DMS53 treated with DMSO at 0.1 percent for 48 hours (cell line): Measurements from ENCODE around the gene ZFHX2.

Source experiments
- DNase-seq: peaks from one replicate; lab custom pipeline; 2025; ENCODE audit not compliant: unreplicated experiment; lab: John Stamatoyannopoulos, UW

ZFHX2 gene

DNA sequence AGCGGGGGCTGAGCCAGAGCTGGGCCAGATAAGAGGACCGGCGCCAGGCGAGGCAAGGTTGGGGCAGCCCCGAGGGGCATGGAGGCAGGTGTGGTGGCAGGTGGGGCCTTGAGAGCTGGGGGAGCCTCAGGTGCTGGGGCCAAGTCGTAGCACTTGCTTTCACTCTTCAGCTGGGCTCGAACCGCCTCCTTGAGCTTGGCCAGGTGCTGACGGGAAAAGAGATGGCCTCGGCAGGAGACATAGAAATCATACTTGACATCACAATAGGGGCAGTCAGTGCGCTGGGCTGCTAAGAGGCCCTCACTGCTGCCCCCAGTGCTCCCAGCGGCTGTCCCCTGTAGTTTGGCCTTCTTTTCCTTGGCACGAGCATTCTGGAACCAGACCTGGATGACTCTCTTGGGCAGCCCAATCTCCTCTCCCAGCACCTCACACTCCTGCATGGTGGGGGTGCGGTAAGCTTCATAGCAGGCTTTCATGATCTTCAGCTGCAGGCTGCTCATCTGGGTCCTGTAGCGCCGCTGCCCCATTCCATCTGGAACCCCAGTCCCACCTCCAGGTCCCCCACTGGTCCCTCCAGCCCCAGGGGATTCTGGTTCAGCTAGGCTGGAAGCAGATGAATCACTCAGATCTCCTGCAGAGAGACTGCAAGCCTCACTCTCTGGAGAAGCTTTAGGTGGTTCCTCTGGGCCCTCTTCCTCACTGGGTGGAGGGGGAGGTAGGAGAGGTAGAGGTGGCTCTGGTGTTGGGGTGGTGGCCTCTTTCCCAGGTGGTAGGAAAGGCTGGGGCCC is 28.1 kb downstream of the ZFHX2 start:
- no peak for DNase-seq

DNA sequence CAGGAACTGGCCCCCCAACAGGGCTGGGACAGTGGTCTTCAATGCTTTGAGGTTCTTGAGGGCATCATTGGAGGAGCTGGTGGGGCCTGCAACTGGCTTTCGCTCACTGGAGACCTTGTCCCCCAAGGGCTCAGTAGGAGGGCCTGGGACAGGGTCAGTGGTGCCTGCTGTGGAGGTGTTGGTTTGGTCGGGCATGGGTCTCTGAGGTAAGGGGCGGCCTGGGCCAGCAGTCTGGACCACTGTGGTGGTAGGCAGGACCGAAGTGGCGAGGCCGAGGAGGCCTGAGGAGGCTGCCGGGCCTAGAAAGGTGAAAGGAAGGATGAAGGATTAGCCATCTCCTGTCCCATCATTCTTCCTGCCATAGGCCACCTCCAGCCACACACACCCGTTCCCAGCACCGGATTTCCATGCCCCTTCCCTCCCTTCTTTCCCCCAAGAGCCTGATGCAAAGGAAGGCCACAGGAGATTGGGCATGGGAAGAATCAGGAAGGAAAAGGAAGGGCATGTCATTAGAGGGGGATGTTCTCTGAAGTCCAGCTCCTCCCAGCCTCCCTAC is 28.8 kb downstream of the ZFHX2 start:
- no peak for DNase-seq

DNA sequence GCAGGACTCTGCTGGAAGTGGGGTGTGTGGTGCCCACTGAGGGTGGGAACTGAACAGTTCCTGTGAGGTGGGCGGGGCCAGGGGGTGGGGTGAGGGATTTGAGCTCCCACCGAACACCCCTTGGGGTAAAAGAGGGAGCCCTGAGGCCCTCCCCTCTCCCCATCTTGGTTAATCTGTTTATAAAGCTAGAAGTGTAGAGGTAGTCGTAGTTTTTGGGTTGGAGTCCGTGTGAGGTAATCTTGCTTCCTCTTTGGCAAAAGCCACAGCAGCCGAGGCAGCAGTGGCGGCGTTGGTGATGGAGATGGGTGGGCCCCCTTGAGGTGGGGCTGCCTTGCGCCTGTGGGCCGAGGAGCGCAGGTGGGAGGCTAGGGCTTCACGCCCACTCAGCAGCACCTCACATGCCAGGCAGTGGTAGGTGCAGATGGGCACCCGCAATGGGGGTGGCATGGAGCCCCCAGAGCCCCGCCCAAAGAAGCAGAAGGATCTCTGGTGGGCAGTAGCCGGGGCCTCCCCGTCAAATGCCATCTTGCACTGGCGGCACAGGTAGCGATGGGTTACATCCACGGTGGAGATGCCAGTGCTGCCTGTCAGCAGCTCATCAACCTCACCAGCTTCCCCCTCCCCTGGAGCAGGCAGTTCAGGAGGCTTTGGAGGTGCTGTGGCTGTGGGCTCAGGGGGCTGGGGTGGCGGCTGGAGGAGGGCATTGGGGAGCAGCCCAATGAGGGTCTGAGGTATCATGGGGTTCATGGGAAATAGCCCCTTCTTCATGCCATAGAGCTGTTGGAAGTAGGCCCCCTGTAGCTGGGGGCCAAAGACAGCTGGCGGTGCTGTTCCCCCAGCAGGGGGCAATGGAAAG is 29.6 kb downstream of the ZFHX2 start:
- DNase-seq, result no peak

DNA sequence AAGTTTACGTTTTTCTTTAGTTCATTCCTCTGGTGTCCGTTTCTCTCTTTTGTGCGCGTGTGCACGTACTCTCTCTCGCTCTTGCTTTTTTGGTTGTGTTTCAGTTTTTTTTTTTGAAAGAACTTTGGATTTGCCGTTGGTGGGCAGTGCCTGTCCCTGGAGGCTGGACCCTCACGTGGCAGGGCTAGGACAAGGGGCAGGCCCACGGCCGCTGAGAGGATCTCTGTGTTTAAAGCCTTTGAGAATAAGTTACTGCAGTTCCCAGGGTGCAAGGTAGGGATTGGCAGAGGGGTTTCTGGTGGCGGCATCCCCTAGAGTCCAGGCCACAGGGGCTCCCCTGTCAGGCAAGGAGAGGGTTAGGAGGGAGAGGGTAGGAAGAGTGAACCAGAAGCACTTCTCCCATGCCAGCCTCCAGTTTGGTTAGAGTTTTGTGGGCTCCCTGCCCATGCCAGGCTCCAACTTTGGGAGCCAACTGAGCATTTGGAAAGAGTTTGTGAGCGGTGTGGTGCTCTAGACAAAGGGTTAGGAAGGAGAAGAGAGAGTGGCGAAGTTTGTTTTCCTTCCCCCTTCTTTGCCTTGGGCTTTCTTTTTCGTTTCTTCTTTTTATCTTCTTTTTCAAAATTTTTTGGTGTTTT is 30.5 kb downstream of the ZFHX2 start:
- DNase-seq, result no peak

DNA sequence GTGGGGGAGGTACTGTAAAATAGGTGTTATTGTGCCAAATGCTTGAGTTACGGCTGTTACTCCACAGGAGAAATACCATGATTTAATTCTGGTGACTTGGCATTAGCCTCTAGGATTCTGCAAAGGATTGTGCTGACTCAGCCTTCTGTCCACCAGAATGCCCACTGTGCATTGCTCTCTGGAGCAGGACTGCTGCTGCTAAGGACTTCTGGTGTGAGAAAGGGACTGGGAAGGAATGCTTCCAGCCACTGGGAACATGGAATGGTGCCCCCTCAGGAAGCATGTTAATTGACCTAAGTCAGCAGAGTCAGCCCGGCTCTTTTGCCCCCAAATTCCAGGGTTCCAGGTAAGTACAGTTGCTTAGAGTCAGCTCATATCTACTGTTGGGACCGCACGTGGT is 32.9 kb downstream of the ZFHX2 start:
- no peak for DNase-seq

DNA sequence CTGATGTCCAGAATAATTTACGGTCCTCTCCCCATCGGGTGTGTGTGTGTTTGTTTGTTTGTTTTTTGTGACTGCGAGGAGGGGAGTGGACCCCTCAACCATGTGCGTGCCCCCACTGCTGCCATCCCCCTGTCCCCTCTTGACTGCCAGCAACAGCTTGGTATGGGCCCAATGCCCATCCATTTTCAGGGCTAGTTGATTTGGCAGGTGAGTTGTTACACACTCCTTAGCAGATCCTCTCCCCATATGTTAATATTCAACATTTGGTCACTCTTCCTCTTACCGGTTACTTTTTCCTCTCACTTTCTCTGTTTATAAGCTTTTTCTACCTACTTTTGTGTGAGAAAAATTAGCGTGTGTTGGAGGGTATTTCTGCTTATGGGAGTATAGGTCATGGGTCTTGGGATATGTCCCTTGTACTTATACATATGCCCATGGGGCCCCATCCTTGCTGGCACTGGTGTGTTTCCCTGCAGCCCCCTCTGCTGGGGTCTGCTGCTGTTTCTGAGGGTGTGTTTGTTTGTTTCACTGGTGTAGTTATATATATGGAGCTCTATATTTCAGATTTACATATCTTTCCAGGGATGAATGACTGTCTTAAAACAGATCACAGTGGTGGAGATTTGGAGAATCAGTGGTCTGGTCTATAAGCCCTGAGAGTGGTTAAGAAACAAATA is 33.8 kb downstream of the ZFHX2 start:
- DNase-seq, result no peak

DNA sequence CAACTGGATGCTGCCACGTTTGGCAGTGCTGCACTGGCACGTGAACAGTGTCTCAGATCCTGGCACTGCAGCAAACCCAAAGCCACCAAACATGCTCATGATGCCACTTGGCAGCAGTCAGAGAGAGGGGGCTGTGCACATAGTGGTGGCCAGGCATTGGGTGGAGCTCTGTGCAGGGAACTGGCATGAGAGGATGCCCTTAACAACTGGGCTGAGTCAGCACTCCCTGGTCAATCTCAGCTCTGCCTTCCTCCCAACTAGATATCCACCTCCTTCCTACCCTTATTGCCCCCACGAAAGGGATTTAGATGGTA is 37.0 kb downstream of the ZFHX2 start:
- no peak for DNase-seq

DNA sequence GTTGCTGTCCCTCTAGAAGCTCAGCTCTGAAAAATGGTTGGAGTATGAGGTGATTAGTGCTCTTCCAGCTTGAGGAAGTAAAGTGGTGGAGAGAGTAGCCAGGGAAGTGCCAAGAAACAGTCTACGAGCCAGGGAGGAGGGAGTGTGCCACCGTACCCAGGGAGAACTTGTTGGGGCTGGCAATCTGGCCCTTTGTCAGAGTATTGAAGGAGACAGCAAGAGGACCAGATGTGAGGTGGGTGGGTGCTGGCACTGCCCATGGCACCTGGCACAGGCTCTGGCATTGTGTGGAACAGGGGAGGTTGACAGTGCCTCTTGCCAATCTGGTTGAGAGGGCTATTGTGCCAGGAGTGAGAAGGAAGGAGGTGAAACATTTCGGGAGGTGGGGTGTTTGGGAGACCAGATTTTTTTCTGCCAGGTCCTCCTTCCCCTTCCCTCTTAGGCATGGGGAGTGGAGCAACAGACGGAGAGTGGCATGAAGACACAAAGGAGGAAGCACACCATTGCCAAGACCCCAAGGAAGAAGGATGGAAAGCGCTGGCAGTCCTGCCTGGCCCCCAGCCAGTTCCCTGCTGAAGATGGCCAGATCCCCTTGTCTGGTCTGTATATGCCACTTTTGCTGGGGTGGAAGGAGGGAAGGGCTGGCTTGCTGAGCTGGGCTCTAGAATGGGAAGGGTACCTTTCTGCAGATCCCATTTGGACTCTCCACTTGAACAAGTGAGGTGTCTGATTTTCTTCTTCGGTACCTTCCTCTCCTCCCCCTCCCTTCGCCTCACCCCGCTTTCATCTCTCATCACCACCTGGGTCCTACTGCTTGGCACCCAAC is 37.5 kb downstream of the ZFHX2 start:
- no peak for DNase-seq

DNA sequence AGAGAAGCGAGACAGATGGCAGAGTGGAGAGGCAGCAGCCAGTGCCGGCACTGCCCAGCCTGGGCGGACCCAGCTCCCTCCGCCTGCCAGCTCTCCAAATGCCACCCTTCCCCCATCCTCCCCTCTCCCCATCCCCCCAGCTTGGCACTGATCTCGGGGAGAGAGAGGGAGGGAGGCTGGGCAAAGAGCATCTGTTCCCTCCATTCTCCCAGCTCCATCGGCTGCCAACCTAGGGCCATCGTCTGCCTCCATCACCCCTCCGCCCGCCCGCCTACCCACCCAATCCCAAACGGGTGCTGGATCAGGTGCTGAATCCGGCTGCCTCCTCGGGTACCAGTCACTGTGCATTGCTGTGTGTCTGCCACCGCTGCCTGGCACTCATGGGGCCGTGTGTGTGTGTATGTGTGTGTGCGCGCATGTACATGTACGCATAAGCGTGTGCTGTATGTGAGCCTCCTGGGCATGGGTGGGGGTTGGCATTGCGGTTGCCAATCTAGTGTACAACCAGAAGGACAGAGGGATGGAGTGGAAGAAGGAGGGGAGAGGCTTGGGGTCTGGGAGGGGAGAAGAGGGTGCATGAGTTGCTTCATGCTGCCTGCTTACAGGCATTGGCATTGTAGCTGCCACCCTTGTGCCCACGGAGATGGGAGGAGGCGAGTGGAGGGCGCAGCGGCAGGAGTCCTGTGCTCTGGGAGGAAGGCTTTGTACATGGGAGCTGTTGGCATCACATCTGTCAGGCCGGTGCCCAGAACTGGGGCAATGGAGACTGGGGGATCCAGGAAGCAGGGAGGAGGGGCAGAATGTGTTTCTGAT is 38.4 kb downstream of the ZFHX2 start:
- DNase-seq, result no peak

DNA sequence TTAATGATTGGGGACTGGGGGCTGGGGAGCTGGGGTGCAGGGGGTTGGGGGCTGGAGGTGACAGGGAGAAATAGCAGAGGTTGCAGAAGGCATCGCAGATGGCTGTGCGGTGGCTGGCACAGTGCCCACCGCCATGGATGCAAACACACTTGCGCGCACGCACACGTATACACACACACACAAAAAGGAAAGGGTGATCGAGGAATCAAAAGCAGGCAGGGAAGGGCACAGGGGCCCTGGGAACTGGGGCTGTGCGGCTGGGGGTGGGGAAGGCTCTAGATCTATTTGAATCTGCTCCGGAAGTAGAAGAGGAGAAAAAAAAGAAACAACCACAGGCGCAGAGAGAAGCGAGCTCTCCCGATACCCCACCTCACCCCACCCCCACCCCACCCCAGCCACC is 39.4 kb downstream of the ZFHX2 start:
- peak; percentile 4 for DNase-seq

DNA sequence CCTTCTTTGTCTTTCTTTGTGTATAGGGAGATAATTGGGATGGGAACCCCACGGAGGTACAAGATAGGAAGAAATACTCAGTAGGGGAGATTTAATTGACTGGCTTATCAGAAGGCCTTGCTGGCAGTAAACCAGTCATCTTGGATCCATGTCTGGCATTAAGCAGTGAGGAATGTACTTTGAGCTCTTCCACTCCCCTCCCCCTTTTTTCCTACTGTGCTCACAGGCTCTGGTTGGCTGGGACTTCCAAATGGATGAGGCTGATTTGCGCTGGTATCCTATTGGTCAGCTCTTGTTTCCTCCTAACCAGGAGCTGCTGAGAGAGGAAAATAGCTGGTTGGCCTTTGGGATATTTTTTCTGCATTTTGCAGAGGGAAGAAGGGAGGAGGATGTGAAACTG is 57.3 kb downstream of the ZFHX2 start:
- no peak for DNase-seq

DNA sequence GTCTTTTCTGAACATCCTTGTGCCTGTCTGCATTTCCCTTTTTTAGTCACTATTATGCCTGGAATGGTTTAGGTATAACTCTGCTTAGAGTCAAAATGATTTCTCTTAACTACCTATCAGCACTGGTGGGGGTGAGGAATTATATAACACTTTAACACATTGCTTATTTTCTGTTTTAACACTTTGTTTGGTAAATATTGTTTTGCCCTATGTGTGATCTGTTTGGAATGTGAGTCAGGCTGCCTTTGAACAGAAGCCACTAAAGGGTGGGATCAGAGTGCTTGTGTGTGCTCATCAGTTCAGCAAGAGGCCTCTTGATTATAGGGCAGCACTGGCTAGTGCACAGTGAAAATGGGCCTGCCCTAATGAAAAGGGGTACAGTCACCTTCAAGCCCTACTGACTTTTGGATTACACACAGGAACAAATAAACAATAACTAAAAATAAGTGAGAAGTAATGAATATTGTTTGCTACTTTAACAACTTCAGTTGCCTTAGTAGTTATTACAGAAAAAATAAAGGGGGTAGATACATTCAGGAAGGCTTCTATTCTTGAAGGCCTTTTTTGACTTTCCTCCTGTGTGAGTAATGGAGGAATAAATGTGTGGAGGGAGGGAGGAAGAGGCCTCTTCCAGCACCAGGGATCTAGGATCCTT is 58.8 kb downstream of the ZFHX2 start:
- DNase-seq, result peak; percentile 41

DNA sequence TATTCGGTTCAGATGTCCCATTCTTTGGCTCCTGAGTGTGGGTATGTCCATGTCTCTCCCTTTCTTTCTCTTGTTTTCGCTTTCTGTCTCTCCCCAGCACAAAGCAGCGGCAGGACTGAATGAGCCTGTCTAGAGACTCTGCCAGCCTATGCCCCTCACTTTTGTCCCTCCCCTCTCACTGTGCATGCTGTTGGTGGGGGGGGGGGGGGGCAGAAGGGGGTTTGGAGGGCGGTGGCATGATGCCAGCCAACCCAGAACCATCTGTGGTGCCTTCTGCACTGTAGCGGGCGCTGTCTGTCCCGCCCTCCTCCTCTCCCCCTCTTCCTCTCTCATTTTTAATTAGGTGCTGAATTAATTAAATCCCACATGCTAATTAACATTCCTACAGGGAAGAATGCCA is 64.3 kb downstream of the ZFHX2 start:
- no peak for DNase-seq

DNA sequence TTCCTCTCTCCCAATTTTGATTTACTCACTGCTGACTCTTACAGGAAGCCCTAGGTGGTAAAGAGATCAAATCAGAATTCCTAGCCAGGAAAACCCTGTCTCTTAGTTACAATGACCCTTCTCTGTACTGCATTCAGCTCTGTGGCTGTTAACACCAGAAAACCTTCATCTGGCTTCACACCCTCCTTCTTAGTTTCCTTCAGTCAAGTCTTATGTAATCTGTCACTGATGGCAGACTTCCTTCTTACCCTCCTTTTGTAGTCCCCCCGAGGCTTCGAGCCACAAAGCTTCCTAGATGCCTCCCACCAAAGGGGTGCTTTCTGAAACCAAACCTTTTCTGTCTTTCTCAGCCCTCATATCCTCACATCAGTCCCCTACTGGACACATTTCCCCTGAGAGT is 65.5 kb downstream of the ZFHX2 start:
- DNase-seq, result no peak

DNA sequence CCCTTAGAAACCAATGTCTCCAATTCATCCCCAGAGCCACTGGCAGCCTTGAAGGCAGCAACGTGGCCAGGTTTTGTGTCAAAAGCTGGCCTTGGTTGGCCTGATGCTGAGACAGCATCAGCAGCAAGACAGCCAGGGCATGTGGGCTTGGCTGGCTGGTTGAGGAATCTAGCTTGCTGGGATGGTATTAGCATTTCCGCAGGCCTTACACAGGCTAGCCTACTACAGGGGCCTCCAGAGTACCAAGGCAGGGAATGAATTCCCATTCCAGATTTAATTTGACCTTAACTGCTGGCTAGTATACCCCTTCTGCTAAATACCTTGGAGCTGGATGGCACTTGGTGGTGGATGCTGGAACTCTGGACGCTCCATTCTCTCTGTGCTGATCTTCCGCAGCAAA is 66.2 kb downstream of the ZFHX2 start:
- DNase-seq, result no peak

DNA sequence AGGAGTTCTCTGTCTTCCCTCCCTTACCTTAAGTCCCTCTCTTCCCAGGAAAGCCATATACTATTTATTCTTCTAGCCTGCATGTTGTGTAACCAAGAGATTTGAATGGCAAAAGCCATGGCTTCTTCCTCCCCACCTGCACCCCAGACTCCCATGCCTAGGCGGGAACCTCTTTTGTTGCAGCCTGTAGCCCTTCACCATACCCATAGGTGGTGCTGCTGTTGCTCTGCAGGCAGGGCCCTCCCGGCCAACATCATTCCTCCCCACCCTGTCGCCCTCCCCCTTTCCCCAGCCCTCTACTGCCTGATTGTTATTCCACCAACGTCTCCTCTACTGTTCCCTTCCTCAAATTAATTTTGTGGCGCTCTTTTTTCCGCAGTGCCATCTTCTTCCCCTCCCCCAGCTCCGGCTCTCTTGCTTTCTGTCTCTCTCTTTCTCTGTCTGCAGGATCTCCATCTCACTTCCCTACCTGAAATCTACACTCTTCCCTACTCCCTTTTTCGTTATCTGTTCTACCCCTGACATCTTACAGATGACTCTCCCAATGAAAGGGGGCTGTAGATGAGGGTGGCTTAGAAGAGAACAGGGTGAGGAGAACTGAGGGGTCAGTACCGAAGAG is 68.2 kb downstream of the ZFHX2 start:
- peak; percentile 6 for DNase-seq

DNA sequence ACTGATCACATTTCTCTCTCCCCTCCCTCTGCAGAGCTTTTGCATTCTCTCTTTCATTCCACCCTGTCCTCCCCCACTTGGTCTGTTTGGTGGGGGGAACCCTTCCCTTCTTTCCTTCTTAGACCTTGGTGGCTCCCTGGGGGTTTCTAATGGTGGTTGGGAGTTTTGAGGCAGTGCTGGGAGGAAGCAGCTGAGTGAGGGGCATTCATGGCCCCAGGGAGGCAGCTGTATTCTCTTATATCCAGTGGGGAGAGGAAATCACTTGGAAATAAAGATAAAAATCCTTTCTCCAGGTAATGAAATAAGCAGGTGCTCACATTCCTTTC is 68.8 kb downstream of the ZFHX2 start:
- no peak for DNase-seq

DNA sequence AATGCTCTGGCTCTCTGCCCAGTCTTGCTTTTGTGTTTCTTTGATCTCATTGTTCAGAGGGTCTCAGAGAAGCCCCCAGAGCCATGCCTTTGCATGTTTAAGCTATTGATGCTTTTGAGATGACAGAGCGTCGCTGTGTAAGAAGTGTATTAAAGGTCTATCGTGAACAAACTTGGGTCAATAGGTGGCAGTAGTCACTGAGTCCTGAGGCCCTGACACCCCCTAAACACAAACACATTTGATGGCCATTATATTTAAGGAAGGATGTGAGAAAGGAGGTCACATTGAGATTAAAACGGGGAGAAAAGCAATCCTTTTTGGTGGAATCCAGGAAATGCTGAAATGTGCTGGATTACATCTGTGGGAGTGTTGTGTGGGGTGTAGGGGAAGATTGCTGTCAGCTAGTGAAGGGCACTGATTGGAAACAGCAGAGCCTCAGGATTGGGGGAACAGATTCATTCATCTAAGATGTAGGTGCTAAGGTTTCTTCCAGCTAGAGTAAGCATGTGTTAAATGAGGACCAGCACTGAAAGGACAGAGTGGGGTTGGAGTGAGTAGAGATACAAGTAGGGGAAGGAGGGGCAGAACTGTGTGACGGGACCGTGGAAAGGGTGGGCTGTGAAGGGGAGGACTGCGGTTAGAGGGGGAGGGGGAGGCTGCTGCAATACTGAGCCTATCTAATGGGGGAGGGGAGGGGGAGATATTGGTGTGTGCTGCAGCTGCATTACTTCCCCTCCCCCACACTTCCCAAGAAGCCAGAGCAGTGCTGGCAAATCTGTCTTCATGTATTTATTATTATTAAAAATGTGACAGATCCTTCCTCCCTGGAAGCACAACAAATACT is 69.4 kb downstream of the ZFHX2 start:
- no peak for DNase-seq
